T-cell (primary cell): Measurements from ENCODE around the gene LRRC4C. TPM values are rescaled to one million over a fixed set of nuclear protein-coding genes. Genes with fewer than 3 reads are reported as not detected.

Source experiments
- ATAC-seq, 4 experiments: fragments of 200-7000 bp in 3 of 4; fragments of 150-1000 bp in 1 of 4; cut with Tn5 transposase; replicated peaks in 1 of 4; 1 replicate in 3 of 4; 2 replicates in 1 of 4; pipeline ENCODE4 v1.10.0; 2021; ENCODE audit warnings: moderate library complexity in 3 of 4, mild to moderate bottlenecking in 2 of 4, moderate number of reproducible peaks in 1 of 4
- CTCF ChIA-PET, 2 donors: fragments of 300-600 bp; sonication (Branson Sonifier 250); formaldehyde crosslinking; loops; one replicate each; lab custom pipeline; 2022; ENCODE audit warnings: antibody characterized with exemption in 2 of 2; lab: Charles Lee
- POLR2A ChIA-PET, 2 donors: fragments of 300-600 bp; sonication (Branson Sonifier 250); formaldehyde crosslinking; loops; one replicate each; lab custom pipeline; 2022; ENCODE audit warnings: antibody characterized with exemption in 2 of 2; lab: Charles Lee
- DNase-seq, 35 experiments: peaks; one replicate each; pipeline versions ENCODE4 v3.0.0 to v3.0.0-alpha.2; 2013 to 2023
- H3K27ac ChIP-seq: one replicate; pipeline ENCODE4 v1.5.1; 2013; ENCODE audit warnings: low read length
- H3K27me3 ChIP-seq, 2 experiments: replicated peaks in 1 of 2; 1 replicate in 1 of 2; 2 replicates in 1 of 2; pipeline versions ENCODE4 v1.6.1 to v1.7.0; 2013; ENCODE audit warnings: low read length in 1 of 2, mixed read lengths in 1 of 2; ENCODE audit not compliant: control insufficient read depth in 2 of 2, insufficient read depth in 2 of 2; ENCODE audit errors: extremely low read depth in 1 of 2
- H3K36me3 ChIP-seq, 2 donors: 1 replicate in 1 of 2; 2 replicates in 1 of 2; pipeline versions ENCODE4 v1.6.1 to v1.7.0; 2013; ENCODE audit warnings: low read length in 1 of 2; ENCODE audit not compliant: control insufficient read depth in 2 of 2, insufficient read depth in 1 of 2; ENCODE audit errors: extremely low read depth in 1 of 2
- H3K4me1 ChIP-seq, 2 experiments: 1 replicate in 1 of 2; 2 replicates in 1 of 2; pipeline versions ENCODE4 v1.6.1 to v1.7.0; 2013; ENCODE audit warnings: low read length in 2 of 2, mixed read lengths in 1 of 2; ENCODE audit not compliant: insufficient read depth in 2 of 2, control insufficient read depth in 1 of 2; ENCODE audit errors: extremely low read depth in 1 of 2
- H3K4me3 ChIP-seq, 2 donors: 1 replicate in 1 of 2; 2 replicates in 1 of 2; pipeline versions ENCODE4 v1.5.1 to v1.7.0; 2013; ENCODE audit warnings: mild to moderate bottlenecking in 2 of 2, low read length in 1 of 2, moderate library complexity in 1 of 2; ENCODE audit not compliant: control insufficient read depth in 1 of 2; ENCODE audit errors: extremely low read depth in 1 of 2
- H3K9me3 ChIP-seq: 2 replicates; pipeline ENCODE4 v1.7.0; 2013
- H3K27ac Mint-ChIP-seq, 2 donors: one replicate each; pipeline ENCODE4 v1.8.0; 2020 to 2021; ENCODE audit warnings: mild to moderate bottlenecking in 2 of 2, mixed read lengths in 2 of 2
- H3K27me3 Mint-ChIP-seq, 2 donors: one replicate each; pipeline ENCODE4 v1.8.0; 2021 to 2022; ENCODE audit warnings: mixed read lengths in 2 of 2
- H3K36me3 Mint-ChIP-seq: one replicate; pipeline ENCODE4 v1.8.0; 2021; ENCODE audit warnings: mixed read lengths
- H3K4me1 Mint-ChIP-seq, 3 donors: one replicate each; pipeline ENCODE4 v1.8.0; 2020 to 2022; ENCODE audit warnings: mixed read lengths in 3 of 3, mild to moderate bottlenecking in 1 of 3
- H3K4me3 Mint-ChIP-seq, 3 donors: one replicate each; pipeline ENCODE4 v1.8.0; 2020 to 2022; ENCODE audit warnings: mild to moderate bottlenecking in 3 of 3, mixed read lengths in 3 of 3, moderate library complexity in 3 of 3
- H3K9me3 Mint-ChIP-seq, 3 donors: one replicate each; pipeline ENCODE4 v1.8.0; 2020 to 2022; ENCODE audit warnings: mixed read lengths in 3 of 3
- WGBS: methylation state at CpG from one replicate; pipeline ENCODE4 v1.1.5; 2013; ENCODE audit warnings: missing lambda C conversion rate; ENCODE audit not compliant: insufficient coverage; 5-methylcytosine and 5-hydroxymethylcytosine counted together
- total RNA-seq, 35 experiments: library from RNA in 6 of 35; stranded (reverse) in 6 of 35; fragments of 120-200 nt in 1 of 35; gene quantifications; one replicate each; pipeline versions ENCODE4 v1.2.1 to v1.2.4 and lab custom pipeline; 2013 to 2026

Gene LRRC4C
- total RNA-seq, 5 donors from 2014 or later (not counting 1 experiment from before 2014, with no cell fraction given): not detected

DNA sequence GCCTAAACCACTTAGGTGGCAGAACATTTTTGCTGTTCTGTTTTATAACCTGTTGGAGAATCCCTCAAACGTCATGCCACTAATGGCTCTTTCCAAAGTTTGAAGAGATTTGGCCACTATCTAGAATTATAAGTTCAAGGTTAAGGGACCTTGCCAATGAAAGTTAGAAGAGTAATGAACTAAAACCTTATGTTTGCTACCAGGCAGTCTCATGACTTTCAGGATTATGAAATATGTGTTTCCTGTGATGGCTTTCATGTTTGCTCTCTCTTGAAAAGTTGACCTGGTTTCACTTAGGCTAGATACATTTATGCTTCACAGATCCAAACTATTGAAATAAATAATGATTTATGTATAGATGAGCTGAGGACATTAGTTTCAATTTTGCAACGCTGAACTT lies 340.0 kb downstream of the LRRC4C start:
- Histone ChIP-seq H3K4me3 (no peak overlapping the region), H3K27me3 (no peaks in the 10 kb centered on the region), H3K9me3 (no peaks in the 10 kb centered on the region), H3K36me3 (no peaks in the 10 kb centered on the region), H3K27ac (no peak overlapping the region), H3K4me1 (no peaks in the 10 kb centered on the region)
- Mint-ChIP-seq H3K9me3 (peaks cover 5 to 23% (median 17%) of the 10 kb centered on the region in 3 donors), H3K27me3 (no peaks in the 10 kb centered on the region), H3K4me1 (no peaks in the 10 kb centered on the region), H3K36me3 (no peaks in the 10 kb centered on the region), H3K4me3 (no peak overlapping the region), H3K27ac (no peak overlapping the region)
- ChIA-PET CTCF (no interaction called here), POLR2A (no interaction called here)
- WGBS: no CpG with 5 or more reads among the region's 2 CpGs
- ATAC-seq: no peak
- DNase-seq: no peak

DNA sequence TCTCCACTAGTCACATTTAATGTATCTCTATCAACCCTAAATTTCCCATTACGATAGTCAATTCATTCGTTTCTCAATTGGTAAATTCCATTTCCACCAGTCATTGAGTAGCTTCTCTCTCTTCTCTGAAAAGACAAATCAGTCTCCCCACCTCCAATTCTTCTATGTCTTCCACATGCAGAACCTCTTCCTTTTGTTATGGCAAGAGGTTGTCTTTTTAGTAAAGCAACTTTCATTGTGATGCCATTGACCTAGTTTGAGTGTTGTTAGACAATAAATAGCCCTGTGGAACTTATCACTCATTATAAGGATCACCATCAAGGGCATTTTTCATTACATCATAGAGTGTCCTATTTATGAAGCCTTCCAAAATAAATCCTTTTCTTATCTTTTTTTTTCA lies 340.9 kb downstream of the LRRC4C start:
- ChIA-PET CTCF (no interaction called here), POLR2A (no interaction called here)
- Histone ChIP-seq H3K4me1 (no peaks in the 10 kb centered on the region), H3K9me3 (no peaks in the 10 kb centered on the region), H3K4me3 (no peak overlapping the region), H3K27me3 (no peaks in the 10 kb centered on the region), H3K36me3 (no peaks in the 10 kb centered on the region), H3K27ac (no peak overlapping the region)
- WGBS: no CpG with 5 or more reads among the region's 2 CpGs
- ATAC-seq (no peak), DNase-seq (no peak)
- H3K36me3 Mint-ChIP-seq: no peaks in the 10 kb centered on the region
- H3K27ac Mint-ChIP-seq: no peak overlapping the region
- peaks cover 8 to 22% (median 12%) of the 10 kb centered on the region in 3 donors for H3K9me3 Mint-ChIP-seq
- H3K27me3 Mint-ChIP-seq: no peaks in the 10 kb centered on the region
- H3K4me1 Mint-ChIP-seq: no peaks in the 10 kb centered on the region
- H3K4me3 Mint-ChIP-seq: no peak overlapping the region

DNA sequence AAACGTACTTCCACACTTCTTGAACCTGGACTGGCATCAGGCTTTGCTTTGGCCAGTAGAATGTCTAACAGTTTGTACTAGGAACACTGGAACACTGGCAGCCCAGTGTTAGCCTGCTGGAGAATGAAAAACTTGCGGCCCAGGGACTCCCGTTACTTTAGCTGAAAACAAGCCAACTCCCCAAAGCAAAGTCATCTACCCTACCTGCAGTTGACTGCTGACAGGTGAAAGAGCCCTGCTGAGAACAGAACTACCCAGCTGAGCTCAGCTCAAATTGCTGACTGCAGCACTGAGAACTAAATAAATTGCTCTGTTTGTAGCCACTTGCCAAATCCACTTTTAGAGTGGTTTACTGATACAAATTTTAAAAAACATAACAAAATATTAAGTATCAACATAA lies 342.5 kb downstream of the LRRC4C start:
- no peaks in the 10 kb centered on the region for H3K9me3 ChIP-seq
- H3K9me3 Mint-ChIP-seq: peaks cover 9 to 26% (median 9%) of the 10 kb centered on the region in 3 donors
- H3K27ac ChIP-seq: no peak overlapping the region
- no peaks in the 10 kb centered on the region for H3K36me3 Mint-ChIP-seq
- H3K27me3 Mint-ChIP-seq: no peaks in the 10 kb centered on the region
- CTCF ChIA-PET: no interaction called here
- POLR2A ChIA-PET: no interaction called here
- no peaks in the 10 kb centered on the region for H3K4me1 ChIP-seq
- 20% methylated on average over 1 of the region's 3 CpGs for WGBS
- H3K27me3 ChIP-seq: no peaks in the 10 kb centered on the region
- no peak overlapping the region for H3K4me3 Mint-ChIP-seq
- H3K36me3 ChIP-seq: no peaks in the 10 kb centered on the region
- no peak for DNase-seq
- H3K27ac Mint-ChIP-seq: no peak overlapping the region
- no peaks in the 10 kb centered on the region for H3K4me1 Mint-ChIP-seq
- ATAC-seq: no peak
- H3K4me3 ChIP-seq: no peak overlapping the region

DNA sequence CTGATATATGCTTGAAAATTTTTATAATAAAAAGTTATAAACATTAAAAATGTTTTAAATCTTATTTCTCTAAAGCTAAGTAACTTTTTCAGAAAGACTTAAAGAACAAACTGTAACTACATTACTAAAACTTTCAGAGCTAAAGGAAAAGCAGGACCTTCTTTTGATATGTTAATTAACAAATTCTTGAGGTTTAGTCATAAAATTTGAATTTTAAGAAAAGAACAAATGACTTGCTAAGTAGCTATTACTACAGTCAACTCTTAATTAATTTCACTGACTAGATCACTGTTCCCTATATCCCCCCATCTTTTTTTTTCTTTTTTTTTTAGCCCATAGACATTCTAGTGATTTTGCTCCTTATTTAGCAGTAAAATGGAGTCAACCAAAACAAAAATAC lies 344.4 kb downstream of the LRRC4C start:
- Mint-ChIP-seq H3K4me3 (no peak overlapping the region), H3K27ac (no peak overlapping the region), H3K27me3 (no peaks in the 10 kb centered on the region), H3K9me3 (peaks cover 4 to 20% (median 5%) of the 10 kb centered on the region in 3 donors), H3K36me3 (no peaks in the 10 kb centered on the region), H3K4me1 (no peaks in the 10 kb centered on the region)
- Histone ChIP-seq H3K4me3 (no peak overlapping the region), H3K9me3 (no peaks in the 10 kb centered on the region), H3K27ac (no peak overlapping the region), H3K4me1 (no peaks in the 10 kb centered on the region), H3K36me3 (no peaks in the 10 kb centered on the region), H3K27me3 (no peaks in the 10 kb centered on the region)
- POLR2A ChIA-PET: no interaction called here
- CTCF ChIA-PET: no interaction called here
- DNase-seq (no peak), ATAC-seq (no peak)

DNA sequence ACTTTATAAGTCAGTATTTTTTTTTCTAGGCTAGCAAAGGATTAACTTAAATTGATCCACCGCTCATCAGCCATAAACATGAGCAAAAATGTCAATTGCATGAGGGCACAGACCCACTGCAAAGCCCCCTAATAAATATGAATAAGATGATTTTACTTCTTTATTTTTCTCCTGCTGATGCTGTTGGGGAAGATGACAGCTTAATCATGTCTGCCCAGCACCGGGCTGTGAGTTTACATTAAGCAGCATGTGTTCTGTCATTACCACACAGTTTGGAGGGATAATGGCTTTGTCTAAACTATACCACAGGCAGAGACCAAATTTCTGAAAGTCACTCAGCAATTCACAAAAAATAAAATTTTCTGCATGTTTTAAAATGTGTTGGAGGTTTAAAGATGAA lies 346.3 kb downstream of the LRRC4C start:
- H3K27me3 ChIP-seq: no peaks in the 10 kb centered on the region
- Mint-ChIP-seq H3K36me3 (no peaks in the 10 kb centered on the region), H3K27me3 (no peaks in the 10 kb centered on the region), H3K4me1 (no peaks in the 10 kb centered on the region), H3K27ac (no peak overlapping the region), H3K4me3 (no peak overlapping the region), H3K9me3 (peaks cover 4 to 16% (median 5%) of the 10 kb centered on the region in 3 donors)
- no CpG with 5 or more reads among the region's 2 CpGs for WGBS
- H3K4me3 ChIP-seq: no peak overlapping the region
- DNase-seq: no peak
- no peak overlapping the region for H3K27ac ChIP-seq
- no peaks in the 10 kb centered on the region for H3K4me1 ChIP-seq
- ChIA-PET POLR2A (no interaction called here), CTCF (no interaction called here)
- ATAC-seq: no peak
- no peaks in the 10 kb centered on the region for H3K9me3 ChIP-seq
- H3K36me3 ChIP-seq: no peaks in the 10 kb centered on the region

DNA sequence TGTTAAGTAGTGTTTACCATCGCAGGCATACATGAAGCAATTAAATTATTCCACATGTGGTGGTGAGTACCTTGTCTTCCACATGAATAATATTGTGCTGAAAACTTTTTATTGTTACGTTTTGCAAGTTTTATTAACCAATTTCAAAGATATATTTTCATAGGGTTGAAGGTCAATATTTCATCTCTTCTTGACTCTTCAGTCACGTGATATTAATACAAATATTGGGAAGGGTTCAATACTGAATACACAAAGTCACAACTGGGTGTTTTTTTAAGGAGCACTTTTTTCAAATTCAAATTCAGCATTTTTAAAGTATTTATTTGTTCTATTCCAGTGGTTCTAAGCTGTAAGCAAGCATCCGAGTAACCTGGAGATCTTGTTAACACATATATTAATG lies 348.9 kb downstream of the LRRC4C start:
- H3K4me3 ChIP-seq: no peak overlapping the region
- H3K36me3 ChIP-seq: no peaks in the 10 kb centered on the region
- no peaks in the 10 kb centered on the region for H3K4me1 ChIP-seq
- Mint-ChIP-seq H3K36me3 (no peaks in the 10 kb centered on the region), H3K4me1 (no peaks in the 10 kb centered on the region), H3K4me3 (no peak overlapping the region), H3K27me3 (no peaks in the 10 kb centered on the region), H3K9me3 (peaks cover 3 to 12% (median 4%) of the 10 kb centered on the region in 3 donors), H3K27ac (no peak overlapping the region)
- POLR2A ChIA-PET: no interaction called here
- no CpG with 5 or more reads among the region's 4 CpGs for WGBS
- no peaks in the 10 kb centered on the region for H3K9me3 ChIP-seq
- H3K27me3 ChIP-seq: no peaks in the 10 kb centered on the region
- ATAC-seq (no peak), DNase-seq (no peak)
- no peak overlapping the region for H3K27ac ChIP-seq
- CTCF ChIA-PET: no interaction called here

DNA sequence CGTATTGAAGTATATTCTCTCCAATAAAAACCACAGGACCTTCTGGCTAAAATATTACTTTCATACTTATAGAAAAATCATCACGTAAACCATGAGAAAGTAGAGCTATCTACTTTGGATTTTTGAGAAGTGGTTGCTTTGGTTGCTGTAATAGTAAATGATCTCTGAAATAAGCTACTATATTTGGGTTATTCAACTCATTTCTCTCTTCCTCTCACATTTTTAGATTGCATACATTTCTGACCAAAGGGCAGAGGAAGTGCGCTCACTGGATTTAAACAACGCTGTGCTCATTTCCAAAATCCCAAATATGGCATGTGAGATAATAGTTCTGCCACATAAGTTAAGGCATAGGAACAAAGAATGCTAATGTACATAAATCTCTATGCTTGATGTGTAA lies 357.0 kb downstream of the LRRC4C start:
- Mint-ChIP-seq H3K27me3 (no peaks in the 10 kb centered on the region), H3K4me3 (no peak overlapping the region), H3K36me3 (no peaks in the 10 kb centered on the region), H3K9me3 (peaks cover 11 to 34% (median 13%) of the 10 kb centered on the region in 3 donors), H3K27ac (no peak overlapping the region), H3K4me1 (no peaks in the 10 kb centered on the region)
- Histone ChIP-seq H3K4me1 (no peaks in the 10 kb centered on the region), H3K9me3 (peaks cover 3% of the 10 kb centered on the region), H3K36me3 (no peaks in the 10 kb centered on the region), H3K4me3 (no peak overlapping the region), H3K27me3 (no peaks in the 10 kb centered on the region), H3K27ac (no peak overlapping the region)
- ChIA-PET CTCF (no interaction called here), POLR2A (no interaction called here)
- ATAC-seq: no peak
- no peak for DNase-seq
- WGBS: no CpG with 5 or more reads among the region's 4 CpGs
